ENCODE data around the gene SNX32.
A peak's percentile ranks its signal among the peaks of the same experiment; 100 is the strongest.

The SNX32 gene

DNA sequence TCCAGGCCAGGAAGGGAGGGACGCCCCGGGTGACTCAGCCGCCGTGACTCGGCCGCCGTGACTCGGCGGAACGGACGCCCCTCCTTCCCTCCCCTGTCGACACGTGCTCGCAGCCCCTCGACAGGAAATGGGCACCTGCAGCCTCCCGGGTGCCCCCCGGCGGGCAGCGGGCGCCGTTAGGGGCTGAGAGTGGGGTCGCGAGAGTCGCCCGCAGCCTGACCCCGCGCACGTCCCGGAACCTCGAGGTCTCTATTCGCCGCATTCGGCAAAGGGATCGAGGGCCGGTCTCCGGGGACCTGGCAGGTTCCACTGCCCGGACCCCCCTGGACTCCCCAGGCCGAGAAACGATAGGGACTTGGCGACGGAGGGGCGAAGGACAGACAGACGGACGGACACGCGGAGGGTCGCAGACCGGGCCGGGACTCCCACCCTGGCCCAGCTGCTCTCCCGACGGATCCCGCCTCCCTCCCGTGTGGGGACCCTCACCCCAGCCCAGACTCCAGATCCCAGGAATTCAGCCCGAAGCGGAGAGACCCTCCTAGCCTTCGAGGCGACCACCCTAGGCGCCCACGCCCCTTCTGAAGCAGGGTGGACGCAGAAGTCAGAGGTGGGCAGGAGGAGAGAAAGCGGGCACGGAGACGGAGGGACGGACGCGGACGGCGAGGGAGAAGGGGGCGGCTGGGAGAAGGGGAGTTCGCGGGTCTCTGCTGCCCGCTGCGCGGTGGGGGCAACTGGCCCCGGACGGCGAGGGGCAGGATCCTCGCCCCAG is 65.8 kb downstream of the SNX32 start:
- DNase-seq (ENCODE audit: low read depth, low spot score): no peak

DNA sequence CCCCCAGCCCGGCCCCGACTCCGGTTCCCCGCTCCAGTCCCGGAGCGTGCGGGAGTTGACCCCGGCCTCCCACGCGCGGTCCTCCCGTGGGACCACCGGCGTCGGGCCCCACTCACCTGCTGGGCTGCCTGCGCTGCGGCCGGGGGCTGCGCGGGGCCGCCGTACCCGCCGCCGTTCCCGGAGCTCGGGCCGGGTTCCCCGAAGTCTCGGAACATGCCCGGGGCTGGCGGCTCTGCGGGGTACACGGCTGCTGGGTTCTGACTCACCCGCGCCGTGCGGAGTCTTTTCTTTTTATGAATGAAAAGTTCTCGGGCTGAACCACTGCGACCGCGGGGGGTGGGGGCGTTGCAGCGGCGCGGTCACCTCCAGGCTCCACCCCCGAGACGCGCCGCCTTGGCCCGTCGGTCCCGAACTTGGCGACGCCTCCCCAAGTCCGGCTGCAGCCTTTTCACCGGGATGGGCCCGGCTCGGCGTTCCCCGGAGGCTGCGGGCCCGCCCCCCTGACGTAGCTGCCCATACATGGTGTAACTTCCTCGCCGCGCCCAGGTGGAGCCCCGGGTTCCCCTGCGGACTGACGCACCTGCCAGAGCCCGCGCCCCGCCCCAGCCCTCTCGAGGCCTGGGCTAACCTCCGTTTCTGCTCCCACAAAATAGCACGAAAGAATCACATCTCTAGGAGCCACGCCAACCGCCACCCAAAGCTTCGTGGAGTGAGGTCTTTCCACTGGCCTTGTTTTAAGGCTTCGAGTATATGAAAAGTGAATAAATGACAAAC is 66.5 kb downstream of the SNX32 start, which contains the start of gene FOSL1:
FOSL1 (minus strand) TSS at position 264 of the 774 bp plus-strand sequence; CDS start at position 215, 49 bp downstream.
- DNase-seq (ENCODE audit: low read depth, low spot score): peak; percentile 80

DNA sequence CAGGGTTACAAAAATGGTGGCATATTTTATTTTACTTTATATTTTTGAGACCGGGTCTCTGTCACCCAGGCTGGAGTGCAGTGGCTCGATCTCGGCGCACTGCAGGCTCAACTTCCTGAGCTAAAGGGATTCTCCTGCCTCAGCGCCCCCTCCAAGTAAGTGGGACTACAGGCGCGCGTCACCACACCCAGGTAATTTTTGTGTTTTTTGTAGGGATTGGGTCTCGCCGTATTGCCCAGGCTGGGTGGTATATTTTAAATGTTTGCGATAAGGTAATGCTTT is 67.1 kb downstream of the SNX32 start:
- DNase-seq (ENCODE audit: low read depth, low spot score): no peak

DNA sequence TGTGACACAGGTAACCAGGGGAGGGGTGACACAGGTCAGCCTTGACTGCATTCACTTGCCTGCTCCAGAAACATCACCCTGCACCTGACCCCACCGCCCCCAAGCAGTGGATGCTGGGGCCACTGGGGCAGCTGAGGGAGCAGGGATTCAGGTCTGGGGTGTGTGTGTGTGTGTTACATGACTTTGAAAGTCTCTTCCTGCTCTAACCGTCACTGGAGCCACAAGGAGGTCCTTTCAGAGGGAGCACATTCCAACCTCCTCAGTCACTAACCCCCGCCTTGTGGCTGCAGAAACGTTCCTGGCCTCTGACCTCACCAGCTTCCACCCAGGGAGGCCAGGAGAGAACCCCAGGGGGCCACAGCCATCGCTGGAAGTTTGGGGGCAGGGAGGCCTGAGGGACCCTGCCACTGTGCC is 69.3 kb downstream of the SNX32 start:
- DNase-seq (ENCODE audit: low read depth, low spot score): no peak
